Measurements from ENCODE around the gene CYP2W1.

DNA sequence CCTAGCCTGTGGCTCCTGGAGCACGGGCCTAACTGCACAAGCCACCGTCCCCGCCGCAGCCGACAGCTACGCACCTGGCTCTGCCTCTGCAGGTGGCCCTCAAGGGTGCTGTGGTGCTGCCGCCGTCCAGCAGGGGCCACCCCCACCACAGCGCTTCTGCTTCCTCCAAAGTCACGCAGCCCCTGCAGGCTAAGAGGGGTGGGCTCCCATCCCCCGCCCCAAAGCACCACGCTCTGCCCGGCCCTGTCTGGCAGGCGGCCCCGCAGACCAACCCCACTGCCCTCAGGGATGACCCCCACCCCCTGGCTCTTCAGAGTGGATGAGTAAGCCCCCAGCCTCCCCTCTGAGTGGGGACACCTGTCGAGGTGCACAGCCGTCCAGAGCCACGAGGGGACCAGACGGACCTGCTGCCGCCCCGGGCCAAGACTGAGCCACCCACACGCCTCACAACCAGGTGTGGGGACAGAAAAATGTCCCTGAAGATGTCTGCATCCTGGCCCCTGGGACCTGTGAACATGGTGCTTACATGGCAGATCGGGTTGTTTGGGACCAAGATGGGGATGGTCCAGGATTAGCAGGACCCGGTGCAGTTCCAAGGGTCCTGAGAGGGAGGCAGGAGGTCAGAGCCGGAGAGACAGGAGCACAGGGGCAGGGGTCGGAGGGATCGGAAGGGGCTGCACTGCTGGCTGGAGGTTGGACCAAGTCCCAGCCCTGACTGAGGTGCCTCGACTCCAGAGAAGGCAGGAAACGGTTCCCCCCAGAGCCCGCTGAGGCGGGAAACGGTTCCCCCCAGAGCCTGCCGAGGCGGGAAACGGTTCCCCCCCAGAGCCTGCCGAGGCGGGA, 19.5 kb upstream of the CYP2W1 start:
- TF ChIP-seq TCF7 (CRISPR knock-in tag; IDR thresholded peaks at IDR 0.05; ENCODE audit: low read depth) (no peak), TEAD1 (CRISPR knock-in tag; IDR thresholded peaks at IDR 0.05) (no peak), FOXK1 (CRISPR knock-in tag; IDR thresholded peaks at IDR 0.05) (no peak)
- TF ChIP-seq, protein P1, sequence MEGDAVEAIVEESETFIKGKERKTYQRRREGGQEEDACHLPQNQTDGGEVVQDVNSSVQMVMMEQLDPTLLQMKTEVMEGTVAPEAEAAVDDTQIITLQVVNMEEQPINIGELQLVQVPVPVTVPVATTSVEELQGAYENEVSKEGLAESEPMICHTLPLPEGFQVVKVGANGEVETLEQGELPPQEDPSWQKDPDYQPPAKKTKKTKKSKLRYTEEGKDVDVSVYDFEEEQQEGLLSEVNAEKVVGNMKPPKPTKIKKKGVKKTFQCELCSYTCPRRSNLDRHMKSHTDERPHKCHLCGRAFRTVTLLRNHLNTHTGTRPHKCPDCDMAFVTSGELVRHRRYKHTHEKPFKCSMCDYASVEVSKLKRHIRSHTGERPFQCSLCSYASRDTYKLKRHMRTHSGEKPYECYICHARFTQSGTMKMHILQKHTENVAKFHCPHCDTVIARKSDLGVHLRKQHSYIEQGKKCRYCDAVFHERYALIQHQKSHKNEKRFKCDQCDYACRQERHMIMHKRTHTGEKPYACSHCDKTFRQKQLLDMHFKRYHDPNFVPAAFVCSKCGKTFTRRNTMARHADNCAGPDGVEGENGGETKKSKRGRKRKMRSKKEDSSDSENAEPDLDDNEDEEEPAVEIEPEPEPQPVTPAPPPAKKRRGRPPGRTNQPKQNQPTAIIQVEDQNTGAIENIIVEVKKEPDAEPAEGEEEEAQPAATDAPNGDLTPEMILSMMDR (IDR thresholded peaks at IDR 0.05) = no peak
- TF ChIP-seq, protein P2, sequence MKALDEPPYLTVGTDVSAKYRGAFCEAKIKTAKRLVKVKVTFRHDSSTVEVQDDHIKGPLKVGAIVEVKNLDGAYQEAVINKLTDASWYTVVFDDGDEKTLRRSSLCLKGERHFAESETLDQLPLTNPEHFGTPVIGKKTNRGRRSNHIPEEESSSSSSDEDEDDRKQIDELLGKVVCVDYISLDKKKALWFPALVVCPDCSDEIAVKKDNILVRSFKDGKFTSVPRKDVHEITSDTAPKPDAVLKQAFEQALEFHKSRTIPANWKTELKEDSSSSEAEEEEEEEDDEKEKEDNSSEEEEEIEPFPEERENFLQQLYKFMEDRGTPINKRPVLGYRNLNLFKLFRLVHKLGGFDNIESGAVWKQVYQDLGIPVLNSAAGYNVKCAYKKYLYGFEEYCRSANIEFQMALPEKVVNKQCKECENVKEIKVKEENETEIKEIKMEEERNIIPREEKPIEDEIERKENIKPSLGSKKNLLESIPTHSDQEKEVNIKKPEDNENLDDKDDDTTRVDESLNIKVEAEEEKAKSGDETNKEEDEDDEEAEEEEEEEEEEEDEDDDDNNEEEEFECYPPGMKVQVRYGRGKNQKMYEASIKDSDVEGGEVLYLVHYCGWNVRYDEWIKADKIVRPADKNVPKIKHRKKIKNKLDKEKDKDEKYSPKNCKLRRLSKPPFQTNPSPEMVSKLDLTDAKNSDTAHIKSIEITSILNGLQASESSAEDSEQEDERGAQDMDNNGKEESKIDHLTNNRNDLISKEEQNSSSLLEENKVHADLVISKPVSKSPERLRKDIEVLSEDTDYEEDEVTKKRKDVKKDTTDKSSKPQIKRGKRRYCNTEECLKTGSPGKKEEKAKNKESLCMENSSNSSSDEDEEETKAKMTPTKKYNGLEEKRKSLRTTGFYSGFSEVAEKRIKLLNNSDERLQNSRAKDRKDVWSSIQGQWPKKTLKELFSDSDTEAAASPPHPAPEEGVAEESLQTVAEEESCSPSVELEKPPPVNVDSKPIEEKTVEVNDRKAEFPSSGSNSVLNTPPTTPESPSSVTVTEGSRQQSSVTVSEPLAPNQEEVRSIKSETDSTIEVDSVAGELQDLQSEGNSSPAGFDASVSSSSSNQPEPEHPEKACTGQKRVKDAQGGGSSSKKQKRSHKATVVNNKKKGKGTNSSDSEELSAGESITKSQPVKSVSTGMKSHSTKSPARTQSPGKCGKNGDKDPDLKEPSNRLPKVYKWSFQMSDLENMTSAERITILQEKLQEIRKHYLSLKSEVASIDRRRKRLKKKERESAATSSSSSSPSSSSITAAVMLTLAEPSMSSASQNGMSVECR (CRISPR knock-in tag; IDR thresholded peaks at IDR 0.05; ENCODE audit: borderline replicate concordance) = no peak
- TF ChIP-seq, protein P3, sequence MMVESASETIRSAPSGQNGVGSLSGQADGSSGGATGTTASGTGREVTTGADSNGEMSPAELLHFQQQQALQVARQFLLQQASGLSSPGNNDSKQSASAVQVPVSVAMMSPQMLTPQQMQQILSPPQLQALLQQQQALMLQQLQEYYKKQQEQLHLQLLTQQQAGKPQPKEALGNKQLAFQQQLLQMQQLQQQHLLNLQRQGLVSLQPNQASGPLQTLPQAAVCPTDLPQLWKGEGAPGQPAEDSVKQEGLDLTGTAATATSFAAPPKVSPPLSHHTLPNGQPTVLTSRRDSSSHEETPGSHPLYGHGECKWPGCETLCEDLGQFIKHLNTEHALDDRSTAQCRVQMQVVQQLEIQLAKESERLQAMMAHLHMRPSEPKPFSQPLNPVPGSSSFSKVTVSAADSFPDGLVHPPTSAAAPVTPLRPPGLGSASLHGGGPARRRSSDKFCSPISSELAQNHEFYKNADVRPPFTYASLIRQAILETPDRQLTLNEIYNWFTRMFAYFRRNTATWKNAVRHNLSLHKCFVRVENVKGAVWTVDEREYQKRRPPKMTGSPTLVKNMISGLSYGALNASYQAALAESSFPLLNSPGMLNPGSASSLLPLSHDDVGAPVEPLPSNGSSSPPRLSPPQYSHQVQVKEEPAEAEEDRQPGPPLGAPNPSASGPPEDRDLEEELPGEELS (CRISPR knock-in tag; IDR thresholded peaks at IDR 0.05) = no peak
